Measurements from ENCODE around the gene PPP4C. TPM values are rescaled to one million over a fixed set of nuclear protein-coding genes. Genes with fewer than 3 reads are reported as not detected.

PPP4C gene
- total RNA-seq, 1 donor from 2014 or later, result 124 TPM

- Mint-ChIP-seq H3K27ac (ENCODE audit: unreplicated experiment) (peak overlapping the region; percentile 80), H3K27me3 (ENCODE audit: unreplicated experiment) (peaks cover 12% of the 10 kb centered on the region), H3K36me3 (ENCODE audit: unreplicated experiment) (peaks cover 6% of the 10 kb centered on the region), H3K9me3 (ENCODE audit: unreplicated experiment) (peaks cover 11% of the 10 kb centered on the region), H3K4me3 (ENCODE audit: unreplicated experiment) (peak overlapping the region; percentile 85), H3K4me1 (ENCODE audit: low read depth, unreplicated experiment) (peaks cover 13% of the 10 kb centered on the region)
- peak; percentile 41 for TF ChIP-seq CTCF (IDR thresholded peaks at IDR 0.05; ENCODE audit: partially characterized antibody, unreplicated experiment)
- DNase-seq, result peak; percentile 86
Measured at GRCh38 chr16:30092373-30093010, 16.7 kb downstream of the PPP4C start.

GRCh38 chr16:30094541-30095165 lies 18.9 kb downstream of the PPP4C start:
- H3K4me1 Mint-ChIP-seq (ENCODE audit: low read depth, unreplicated experiment), result peaks cover 13% of the 10 kb centered on the region
- H3K4me3 Mint-ChIP-seq (ENCODE audit: unreplicated experiment), result peak overlapping the region; percentile 79
- no peak for TF ChIP-seq CTCF (IDR thresholded peaks at IDR 0.05; ENCODE audit: partially characterized antibody, unreplicated experiment)
- peak overlapping the region; percentile 78 for H3K27ac Mint-ChIP-seq (ENCODE audit: unreplicated experiment)
- peaks cover 9% of the 10 kb centered on the region for H3K27me3 Mint-ChIP-seq (ENCODE audit: unreplicated experiment)
- H3K36me3 Mint-ChIP-seq (ENCODE audit: unreplicated experiment), result peaks cover 19% of the 10 kb centered on the region
- peaks cover 11% of the 10 kb centered on the region for H3K9me3 Mint-ChIP-seq (ENCODE audit: unreplicated experiment)
- no peak for DNase-seq

- Mint-ChIP-seq H3K4me1 (ENCODE audit: low read depth, unreplicated experiment) (peaks cover 11% of the 10 kb centered on the region), H3K4me3 (ENCODE audit: unreplicated experiment) (peak overlapping the region; percentile 85), H3K27ac (ENCODE audit: unreplicated experiment) (peak overlapping the region; percentile 94), H3K9me3 (ENCODE audit: unreplicated experiment) (peaks cover 11% of the 10 kb centered on the region), H3K36me3 (ENCODE audit: unreplicated experiment) (peaks cover 19% of the 10 kb centered on the region), H3K27me3 (ENCODE audit: unreplicated experiment) (peaks cover 9% of the 10 kb centered on the region)
- no peak for TF ChIP-seq CTCF (IDR thresholded peaks at IDR 0.05; ENCODE audit: partially characterized antibody, unreplicated experiment)
- peak; percentile 59 for DNase-seq
Measured at GRCh38 chr16:30095166-30096078, 19.6 kb downstream of the PPP4C start.

GRCh38 chr16:30096105-30096861 lies 20.5 kb downstream of the PPP4C start, which contains the start of gene YPEL3:
Gene YPEL3, minus strand, starts transcription at chr16:30096213. Its CDS starts 731 bp downstream, at chr16:30095482.
- no peak for TF ChIP-seq CTCF (IDR thresholded peaks at IDR 0.05; ENCODE audit: partially characterized antibody, unreplicated experiment)
- peaks cover 9% of the 10 kb centered on the region for H3K27me3 Mint-ChIP-seq (ENCODE audit: unreplicated experiment)
- peak; percentile 93 for DNase-seq

More at GRCh38 chr16:30096105-30096861, 20.5 kb downstream of the PPP4C start, which contains the start of gene YPEL3:
- Mint-ChIP-seq H3K4me1 (ENCODE audit: low read depth, unreplicated experiment) (peaks cover 11% of the 10 kb centered on the region), H3K4me3 (ENCODE audit: unreplicated experiment) (peak within 1 kb of the TSS; percentile 85), H3K36me3 (ENCODE audit: unreplicated experiment) (peaks cover 19% of the 10 kb centered on the region), H3K27ac (ENCODE audit: unreplicated experiment) (peak within 1 kb of the TSS; percentile 94), H3K9me3 (ENCODE audit: unreplicated experiment) (peaks cover 11% of the 10 kb centered on the region)
